ENCODE data around the gene CAV2.

Gene CAV2

DNA sequence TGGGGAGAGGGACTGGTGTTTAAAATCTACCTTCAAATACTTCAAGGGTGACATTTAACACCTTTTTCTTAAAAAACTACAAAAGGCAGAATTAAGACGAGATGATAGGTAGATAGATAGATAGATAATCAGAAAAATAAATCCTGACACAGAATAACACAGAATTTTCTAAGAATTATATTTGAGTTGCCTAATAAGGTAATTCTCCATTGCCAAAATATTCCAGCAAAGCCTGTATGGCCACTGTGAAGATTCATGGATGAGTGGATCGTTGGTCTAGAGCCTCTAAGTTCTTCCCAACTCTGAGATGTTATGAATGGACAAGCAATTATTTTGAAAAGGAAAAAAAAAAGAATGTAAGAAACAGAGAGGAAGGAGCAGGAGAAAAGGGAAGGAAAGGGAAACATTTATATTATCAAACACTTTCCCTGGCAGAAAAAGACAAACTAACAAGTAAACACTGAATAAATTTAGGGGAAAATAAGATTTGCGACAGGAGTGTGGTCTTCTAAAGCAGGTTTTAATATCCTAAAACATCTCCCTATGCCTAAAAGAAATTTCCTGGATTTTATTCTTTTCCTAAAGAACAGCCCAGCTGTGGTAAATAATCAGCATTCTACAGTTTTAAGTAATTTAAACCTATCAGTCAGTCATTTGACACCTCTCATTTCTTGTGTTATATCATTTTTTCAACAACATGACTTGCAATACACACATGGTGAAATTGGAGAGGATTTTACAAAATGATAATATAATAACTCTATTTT is 7.5 kb upstream of the CAV2 start:
- ChIA-PET CTCF (interaction anchor here (1.0 to 1.4 kb wide), 2 partner anchors 34 to 233 kb away, joined by 3 to 4 read pairs; no protein-coding TSS in a partner anchor), POLR2A (no interaction called here)
- TF ChIP-seq, protein P1, sequence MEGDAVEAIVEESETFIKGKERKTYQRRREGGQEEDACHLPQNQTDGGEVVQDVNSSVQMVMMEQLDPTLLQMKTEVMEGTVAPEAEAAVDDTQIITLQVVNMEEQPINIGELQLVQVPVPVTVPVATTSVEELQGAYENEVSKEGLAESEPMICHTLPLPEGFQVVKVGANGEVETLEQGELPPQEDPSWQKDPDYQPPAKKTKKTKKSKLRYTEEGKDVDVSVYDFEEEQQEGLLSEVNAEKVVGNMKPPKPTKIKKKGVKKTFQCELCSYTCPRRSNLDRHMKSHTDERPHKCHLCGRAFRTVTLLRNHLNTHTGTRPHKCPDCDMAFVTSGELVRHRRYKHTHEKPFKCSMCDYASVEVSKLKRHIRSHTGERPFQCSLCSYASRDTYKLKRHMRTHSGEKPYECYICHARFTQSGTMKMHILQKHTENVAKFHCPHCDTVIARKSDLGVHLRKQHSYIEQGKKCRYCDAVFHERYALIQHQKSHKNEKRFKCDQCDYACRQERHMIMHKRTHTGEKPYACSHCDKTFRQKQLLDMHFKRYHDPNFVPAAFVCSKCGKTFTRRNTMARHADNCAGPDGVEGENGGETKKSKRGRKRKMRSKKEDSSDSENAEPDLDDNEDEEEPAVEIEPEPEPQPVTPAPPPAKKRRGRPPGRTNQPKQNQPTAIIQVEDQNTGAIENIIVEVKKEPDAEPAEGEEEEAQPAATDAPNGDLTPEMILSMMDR (IDR thresholded peaks at IDR 0.05; ENCODE audit: insufficient read depth, low read length, missing control alignments) = no peak
- no peak overlapping the region for H3K4me3 ChIP-seq (ENCODE audit: low read depth, low read length)
- no peak for DNase-seq (ENCODE audit: low read depth, low spot score)

DNA sequence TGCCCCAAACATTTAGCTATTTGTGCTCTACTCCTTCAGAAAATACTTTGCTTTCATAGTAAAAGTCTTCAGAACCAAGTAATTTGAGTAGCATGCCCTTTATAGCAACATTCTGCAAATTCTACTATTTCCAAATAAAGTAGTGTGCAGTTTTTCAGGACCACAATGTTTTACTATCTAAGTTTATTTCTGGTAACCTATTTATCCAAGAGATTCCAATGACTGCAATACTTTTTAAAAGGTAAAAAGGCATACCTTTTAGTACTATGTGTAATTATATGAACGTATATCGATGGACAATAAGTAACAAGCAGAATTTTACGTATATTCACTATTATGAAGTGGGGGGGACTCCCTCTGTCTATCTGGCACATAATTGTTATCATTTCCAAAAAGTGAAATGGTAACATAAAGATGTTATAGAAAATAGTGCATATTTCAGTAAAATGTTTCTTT is 6.9 kb upstream of the CAV2 start:
- ChIA-PET CTCF (interaction anchor here (1.0 kb wide), 1 partner anchor 33 kb away, joined by 3 read pairs; no protein-coding TSS in a partner anchor), POLR2A (no interaction called here)
- H3K4me3 ChIP-seq (ENCODE audit: low read depth, low read length) = no peak overlapping the region
- no peak for DNase-seq (ENCODE audit: low read depth, low spot score)
- TF ChIP-seq, protein P1 (IDR thresholded peaks at IDR 0.05; ENCODE audit: insufficient read depth, low read length, missing control alignments) = no peak

DNA sequence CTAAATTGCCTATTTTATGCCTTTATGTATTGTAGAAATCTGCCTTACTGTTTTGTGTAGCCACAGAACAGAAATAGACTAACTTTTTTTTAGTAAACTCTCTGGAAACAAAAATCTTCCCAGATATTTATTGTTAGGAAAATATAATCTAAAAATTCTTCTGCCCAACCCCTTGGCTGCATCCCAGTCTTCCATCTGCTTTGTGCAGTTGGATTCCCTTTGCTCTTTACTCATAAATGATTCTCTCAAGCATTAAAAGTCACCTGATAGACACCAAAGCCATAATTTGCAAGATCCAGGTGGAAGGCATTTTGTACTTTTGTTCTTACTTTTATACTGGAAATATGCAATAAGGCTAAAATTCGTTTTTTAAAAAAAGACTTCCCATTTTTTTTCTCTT is 6.1 kb upstream of the CAV2 start:
- POLR2A ChIA-PET = no interaction called here
- DNase-seq (ENCODE audit: low read depth, low spot score) = no peak
- CTCF ChIA-PET = no interaction called here
- H3K4me3 ChIP-seq (ENCODE audit: low read depth, low read length) = no peak overlapping the region
- TF ChIP-seq, protein P1 (IDR thresholded peaks at IDR 0.05; ENCODE audit: insufficient read depth, low read length, missing control alignments) = no peak

DNA sequence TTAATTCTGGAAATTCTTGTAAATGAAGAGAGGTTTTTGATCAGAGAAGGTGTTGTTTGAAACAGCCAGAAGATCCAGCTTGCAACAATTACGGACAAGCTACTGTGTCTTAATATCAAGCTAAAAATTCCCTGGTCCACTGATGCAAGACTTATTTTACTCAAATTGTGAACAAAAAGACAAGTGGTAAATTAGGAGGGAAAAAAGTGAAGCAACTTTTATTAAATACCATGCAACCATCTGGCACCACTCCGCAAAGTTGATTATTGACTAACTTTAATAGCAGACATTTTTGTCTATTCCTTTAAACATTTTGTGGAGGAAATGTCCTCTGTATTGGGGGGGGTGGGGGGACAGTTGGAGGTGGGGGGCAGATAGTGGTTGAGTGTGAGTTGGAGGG is 5.1 kb upstream of the CAV2 start:
- ChIA-PET POLR2A (no interaction called here), CTCF (interaction anchor here (1.5 to 1.6 kb wide), 2 partner anchors 9 to 235 kb away, joined by 4 to 5 read pairs; no protein-coding TSS in a partner anchor)
- DNase-seq (ENCODE audit: low read depth, low spot score) = no peak
- no peak overlapping the region for H3K4me3 ChIP-seq (ENCODE audit: low read depth, low read length)
- TF ChIP-seq, protein P1 (IDR thresholded peaks at IDR 0.05; ENCODE audit: insufficient read depth, low read length, missing control alignments) = no peak

DNA sequence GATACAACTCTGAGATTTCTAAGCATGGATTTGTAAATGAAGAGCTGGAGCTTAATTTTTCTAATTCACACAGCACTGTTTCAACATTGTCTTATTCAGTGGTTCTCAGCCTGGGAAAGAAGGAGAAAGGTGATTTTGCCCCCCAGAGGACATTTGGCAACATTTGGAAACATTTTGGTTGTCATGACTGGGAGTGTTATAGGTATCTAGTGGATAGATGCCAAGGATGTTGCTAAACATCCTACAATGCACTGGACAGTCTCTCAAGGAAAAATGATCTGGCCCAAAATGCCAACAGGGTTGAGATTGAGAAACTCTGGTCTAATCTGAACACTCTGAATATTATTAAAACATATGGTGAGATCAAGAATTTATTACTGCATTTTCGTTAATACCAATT is 3.8 kb upstream of the CAV2 start:
- H3K4me3 ChIP-seq (ENCODE audit: low read depth, low read length) = no peak overlapping the region
- TF ChIP-seq, protein P1 (IDR thresholded peaks at IDR 0.05; ENCODE audit: insufficient read depth, low read length, missing control alignments) = no peak
- DNase-seq (ENCODE audit: low read depth, low spot score) = no peak
- ChIA-PET CTCF (interaction anchor here (0.9 to 1.7 kb wide), 3 partner anchors 15 to 93 kb away, joined by 3 to 4 read pairs (median 3); no protein-coding TSS in a partner anchor), POLR2A (no interaction called here)

DNA sequence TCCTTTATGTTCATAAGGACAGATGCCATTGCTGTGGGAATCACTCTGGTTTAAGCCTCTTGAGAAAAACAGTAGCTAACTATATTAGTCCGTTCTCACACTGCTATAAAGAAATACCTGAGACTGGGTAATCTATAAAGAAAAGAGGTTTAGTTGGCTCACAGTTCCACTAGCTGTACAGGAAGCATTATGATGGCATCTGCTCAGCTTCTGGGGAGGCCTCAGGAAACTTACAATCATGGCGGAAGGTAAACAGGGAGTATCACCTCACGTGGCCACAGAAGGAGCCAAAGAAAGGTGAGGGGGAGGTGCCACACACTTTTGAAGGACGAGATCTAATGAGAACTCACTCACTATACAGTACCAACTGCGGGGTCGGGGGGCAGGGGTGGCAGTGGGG is 2.9 kb upstream of the CAV2 start:
- ChIA-PET CTCF (interaction anchor here (0.9 to 1.7 kb wide), 4 partner anchors 11 to 92 kb away, joined by 3 to 4 read pairs (median 4); no protein-coding TSS in a partner anchor), POLR2A (no interaction called here)
- DNase-seq (ENCODE audit: low read depth, low spot score) = no peak
- TF ChIP-seq, protein P1 (IDR thresholded peaks at IDR 0.05; ENCODE audit: insufficient read depth, low read length, missing control alignments) = no peak
- no peak overlapping the region for H3K4me3 ChIP-seq (ENCODE audit: low read depth, low read length)

Data from AG04449 (cell line).